GM19324 (cell line): ENCODE results near the gene SERHL2.
"Not testable (repeated sequence)": the region's sequence is repeated elsewhere in the genome, so short reads cannot be mapped to it uniquely, and the experiment has no call there.

Source experiments
- ATAC-seq: cut with Tn5 transposase; IDR thresholded peaks from one replicate; pipeline ENCODE4 v1.9.1; 2021; ENCODE audit warnings: mild to moderate bottlenecking, moderate library complexity; ENCODE audit not compliant: unreplicated experiment, low FRiP score

The SERHL2 gene

GRCh38 chr22:42571068-42571467 is 17.3 kb downstream of the SERHL2 start:
- not testable (repeated sequence) for ATAC-seq

GRCh38 chr22:42574046-42574445 is 20.3 kb downstream of the SERHL2 start:
- ATAC-seq: not testable (repeated sequence)

- not testable (repeated sequence) for ATAC-seq
Measured at GRCh38 chr22:42574468-42574867, 20.7 kb downstream of the SERHL2 start.

DNA sequence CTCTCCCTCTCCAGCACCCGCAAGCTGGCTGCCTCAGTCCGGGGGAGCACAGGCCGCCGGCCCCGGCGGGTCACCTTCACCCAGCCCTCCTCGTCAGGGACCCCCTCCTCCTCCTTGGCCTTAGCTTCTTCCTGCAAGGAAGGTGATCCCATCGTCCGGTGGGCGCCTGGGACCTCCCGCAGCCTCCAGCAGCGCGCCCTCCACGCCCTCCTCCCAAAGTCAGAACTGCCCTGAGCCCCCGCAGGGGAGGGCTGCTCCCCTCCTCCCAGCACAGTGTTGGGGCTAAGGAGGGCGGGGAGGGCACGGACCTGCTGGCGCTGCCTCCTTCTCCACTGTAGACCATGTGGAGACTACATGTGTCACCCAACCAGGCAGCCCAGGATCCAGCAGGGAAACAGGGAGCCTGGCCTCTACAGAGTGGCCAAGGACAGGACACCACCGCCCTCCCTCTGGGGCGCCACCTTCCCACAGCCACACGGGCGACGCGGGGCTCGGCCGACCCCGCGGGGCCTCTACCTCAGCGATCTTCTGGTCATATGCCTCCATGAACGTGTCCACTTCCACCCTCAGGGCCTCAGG is 22.3 kb downstream of the SERHL2 start:
- ATAC-seq: not testable (repeated sequence)

GRCh38 chr22:42577141-42577540 is 23.4 kb downstream of the SERHL2 start:
- not testable (repeated sequence) for ATAC-seq

GRCh38 chr22:42577623-42578240 is 24.0 kb downstream of the SERHL2 start:
- no peak for ATAC-seq

- ATAC-seq: not testable (repeated sequence)
Measured at GRCh38 chr22:42580040-42580439, 26.3 kb downstream of the SERHL2 start.

GRCh38 chr22:42581194-42581761 is 27.5 kb downstream of the SERHL2 start:
- ATAC-seq: not testable (repeated sequence)

GRCh38 chr22:42581762-42582716 is 28.3 kb downstream of the SERHL2 start:
- peak; percentile 54 for ATAC-seq

DNA sequence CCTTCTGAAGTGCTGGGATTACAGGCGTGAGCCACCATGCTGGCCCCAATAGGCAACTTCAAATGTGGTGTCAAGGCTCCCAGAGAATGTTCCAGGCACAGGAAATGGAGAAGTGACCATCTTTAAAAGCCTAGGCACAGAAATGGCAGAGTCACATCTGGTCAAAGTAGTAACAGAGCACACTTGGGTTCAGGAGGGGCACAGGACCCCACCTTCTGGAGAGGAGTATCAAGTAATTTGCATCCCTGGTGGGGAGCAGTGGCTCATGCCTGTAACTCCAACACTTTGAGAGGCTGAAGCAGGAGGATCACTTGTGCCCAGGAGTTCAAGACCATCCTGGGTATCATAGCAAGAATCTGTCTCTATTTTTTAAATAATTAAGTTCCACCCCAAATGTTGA is 29.2 kb downstream of the SERHL2 start:
- no peak for ATAC-seq

GRCh38 chr22:42584364-42584940 is 30.7 kb downstream of the SERHL2 start:
- ATAC-seq: no peak

- no peak for ATAC-seq
Measured at GRCh38 chr22:42585096-42585495, 31.3 kb downstream of the SERHL2 start.

DNA sequence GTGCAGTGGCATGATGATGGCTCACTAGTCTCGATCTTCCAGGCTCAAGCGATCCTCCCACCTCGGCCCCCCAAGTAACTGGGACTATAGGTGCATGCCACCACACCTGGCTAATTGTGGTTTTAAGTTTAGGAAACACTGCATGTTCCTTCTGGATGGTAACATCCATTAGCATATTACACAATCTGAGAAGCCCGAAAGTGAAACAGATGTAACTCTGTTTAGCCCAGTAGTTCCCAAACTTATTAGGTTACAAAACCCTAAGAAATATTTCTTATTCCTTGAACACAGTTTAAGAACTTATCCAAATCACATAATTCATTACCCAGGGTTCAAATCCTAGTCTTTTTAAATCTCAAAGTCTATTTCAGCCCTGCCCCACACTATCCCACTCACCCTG is 32.6 kb downstream of the SERHL2 start:
- ATAC-seq: no peak

DNA sequence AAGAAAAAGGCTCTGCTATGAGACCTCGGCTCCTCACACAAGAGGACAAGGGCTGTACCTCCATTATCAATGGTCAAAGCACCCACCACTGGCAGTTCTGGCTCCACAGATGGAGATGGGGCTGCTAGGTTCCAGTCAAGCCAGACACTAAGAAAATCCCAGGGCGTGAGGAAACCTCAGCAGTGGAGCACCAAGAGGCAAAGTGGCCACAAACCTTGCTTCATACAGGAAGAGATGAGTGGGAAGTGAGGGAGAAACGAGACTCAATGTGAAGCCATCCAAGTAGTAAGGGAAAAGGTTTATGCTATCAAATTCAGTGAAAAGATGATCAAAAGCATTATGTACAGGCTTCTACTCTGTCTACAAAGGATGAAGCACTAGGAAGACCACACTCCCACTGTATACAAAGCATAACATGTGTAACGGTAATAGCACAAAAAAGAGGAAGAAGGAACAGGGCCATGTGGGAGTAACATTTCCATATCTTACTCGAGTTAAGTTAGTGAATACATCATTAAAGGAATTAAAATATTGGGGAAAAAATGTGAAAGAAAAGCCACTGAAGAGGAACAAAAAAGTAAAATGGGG is 33.9 kb downstream of the SERHL2 start:
- ATAC-seq: no peak

DNA sequence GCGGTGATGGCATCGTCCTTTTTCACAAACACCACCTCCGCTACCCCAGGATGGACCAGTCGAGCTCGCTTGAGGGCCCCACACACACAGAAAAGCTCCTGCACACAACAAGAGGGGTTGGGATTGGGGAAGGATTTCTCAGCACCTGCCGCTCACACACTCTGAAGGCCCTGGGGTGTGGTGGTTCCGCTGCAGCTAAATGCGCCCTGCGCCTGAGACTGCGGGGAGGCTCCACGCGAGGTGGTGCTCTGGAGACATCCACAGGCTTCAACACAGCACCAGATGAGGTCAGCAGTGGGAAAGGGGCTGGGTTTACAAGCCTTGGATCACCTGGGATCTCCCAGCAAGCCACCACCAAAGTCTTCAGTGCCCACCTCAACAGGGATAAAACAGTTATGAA is 38.2 kb downstream of the SERHL2 start:
- no peak for ATAC-seq

DNA sequence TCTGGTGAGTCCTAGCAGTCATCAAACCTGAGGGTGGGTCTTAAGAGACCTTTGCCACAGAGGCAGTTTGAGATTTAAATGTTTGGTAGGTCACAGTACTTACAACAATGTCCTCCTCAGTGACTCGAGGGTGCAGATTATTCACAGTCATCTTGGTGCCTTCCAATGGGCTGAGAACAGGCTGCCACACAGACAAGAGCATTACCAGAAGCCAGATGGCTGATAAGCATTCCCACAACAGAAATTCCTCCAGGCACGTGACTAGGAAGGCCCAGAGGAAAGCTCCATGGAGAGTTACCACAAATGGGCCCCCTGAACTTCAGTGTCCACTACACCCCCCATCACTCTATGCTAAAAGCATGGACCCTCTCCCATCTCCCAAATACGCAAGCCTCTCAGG is 41.7 kb downstream of the SERHL2 start:
- ATAC-seq: no peak

DNA sequence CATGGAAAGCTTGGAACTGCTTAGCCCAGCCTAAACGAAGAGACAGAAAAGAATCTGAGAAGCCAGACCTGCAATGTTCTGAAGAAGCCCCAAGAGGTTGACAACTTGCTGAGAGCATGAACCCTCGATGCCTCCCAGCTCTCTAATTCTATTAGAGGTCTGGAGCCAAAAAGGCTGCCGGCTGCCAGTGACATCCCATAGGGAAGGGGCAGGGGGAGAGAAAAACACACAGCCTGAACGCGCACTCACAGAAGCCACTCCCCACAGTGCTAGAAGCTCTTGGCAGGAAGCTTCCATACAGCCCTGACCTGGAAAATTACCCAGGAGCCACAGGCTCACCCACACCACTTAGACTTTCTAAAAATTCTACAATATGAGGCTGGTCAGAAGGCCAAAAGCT is 42.6 kb downstream of the SERHL2 start:
- ATAC-seq: no peak

DNA sequence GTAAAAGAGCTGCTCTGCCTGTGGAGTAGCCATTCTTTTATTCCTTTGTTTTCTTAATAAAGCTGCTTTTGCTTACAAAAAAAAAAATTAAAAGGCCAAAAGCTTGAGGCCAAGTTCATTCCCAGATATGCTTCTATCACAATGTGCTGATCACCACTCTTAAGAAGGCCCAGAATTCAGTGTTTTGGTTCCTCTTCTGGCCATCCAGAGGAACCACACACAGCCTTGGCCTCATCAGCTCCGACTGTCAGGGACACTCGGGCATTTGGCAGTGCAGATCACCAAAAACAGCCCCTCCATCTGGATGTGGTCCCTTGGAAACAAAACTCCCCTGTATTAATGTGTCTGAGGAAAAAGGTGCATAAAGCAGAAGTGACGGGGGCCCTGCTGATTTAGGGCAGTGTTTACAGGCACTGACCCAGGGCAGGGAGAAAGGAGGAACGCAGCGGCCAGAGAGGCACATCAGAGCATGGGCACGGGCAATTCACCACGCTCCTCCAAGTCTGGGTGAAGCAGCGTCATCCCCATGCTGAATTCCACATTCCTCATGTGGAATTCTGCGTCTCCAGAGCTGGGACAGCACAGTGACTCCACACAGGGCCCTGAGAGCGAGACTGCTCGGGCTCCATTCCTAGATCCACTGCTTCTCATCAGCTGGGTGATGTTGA is 43.2 kb downstream of the SERHL2 start:
- ATAC-seq: no peak

- no peak for ATAC-seq
Measured at GRCh38 chr22:42601879-42602465, 48.2 kb downstream of the SERHL2 start.
